ENCODE results near the gene APMAP. TPM values are rescaled to one million over a fixed set of nuclear protein-coding genes. Genes with fewer than 3 reads are reported as not detected.

The APMAP gene
- total RNA-seq, 1 donor from 2014 or later: 132 TPM

- DNase-seq (ENCODE audit: extremely low read depth, low read depth, low spot score): no peak
These were observed 77.9 kb downstream of the APMAP start for GRCh38 chr20:24914388-24915241.

GRCh38 chr20:24913076-24913628 is 79.4 kb downstream of the APMAP start:
- no peak for DNase-seq (ENCODE audit: extremely low read depth, low read depth, low spot score)

Other genes starting within 250 kb of the APMAP start
- gene CST7, start 43.5 kb downstream of the APMAP start, total RNA-seq: not detected in 2 replicates
- 10.9 and 21.1 TPM in 2 replicates for gene ACSS1, start 65.4 kb upstream of the APMAP start, total RNA-seq
- gene VSX1, start 89.4 kb upstream of the APMAP start, total RNA-seq: not detected in 2 replicates
- gene ENTPD6, start 203.0 kb upstream of the APMAP start, total RNA-seq: 46.3 and 57.7 TPM in 2 replicates